IMR-90 (cell line): ENCODE results near the gene HPGDS.

Experiments used
- BHLHE40 ChIP-seq: fragments of 150-350 bp; IDR thresholded peaks from 2 replicates; pipeline ENCODE4 v1.6.1; 2016; ENCODE audit warnings: mild to moderate bottlenecking, low read depth, low read length
- CTCF ChIP-seq: conservative IDR thresholded peaks from 2 replicates; pipeline ENCODE4 v1.5.1; 2012; ENCODE audit warnings: mild to moderate bottlenecking, low read depth, low read length, improper control_type of control experiment
- SMC3 ChIP-seq: fragments of 150-350 bp; IDR thresholded peaks from 2 replicates; pipeline ENCODE4 v1.6.1; 2016; ENCODE audit warnings: low read depth, mild to moderate bottlenecking, antibody characterized with exemption, low read length, moderate library complexity

- TF ChIP-seq BHLHE40, result no peak
- no peak for TF ChIP-seq CTCF
- TF ChIP-seq SMC3, result no peak
Measured at GRCh38 chr4:94306713-94307112, 35.9 kb downstream of the HPGDS start.
